ENCODE measurements around the gene DAW1.
"Not testable (repeated sequence)": the region's sequence is repeated elsewhere in the genome, so short reads cannot be mapped to it uniquely, and the experiment has no call there.

The DAW1 gene, protein sequence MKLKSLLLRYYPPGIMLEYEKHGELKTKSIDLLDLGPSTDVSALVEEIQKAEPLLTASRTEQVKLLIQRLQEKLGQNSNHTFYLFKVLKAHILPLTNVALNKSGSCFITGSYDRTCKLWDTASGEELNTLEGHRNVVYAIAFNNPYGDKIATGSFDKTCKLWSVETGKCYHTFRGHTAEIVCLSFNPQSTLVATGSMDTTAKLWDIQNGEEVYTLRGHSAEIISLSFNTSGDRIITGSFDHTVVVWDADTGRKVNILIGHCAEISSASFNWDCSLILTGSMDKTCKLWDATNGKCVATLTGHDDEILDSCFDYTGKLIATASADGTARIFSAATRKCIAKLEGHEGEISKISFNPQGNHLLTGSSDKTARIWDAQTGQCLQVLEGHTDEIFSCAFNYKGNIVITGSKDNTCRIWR

GRCh38 chr2:227871375-227871791 is at the start of gene DAW1:
DAW1 (plus strand) TSS chr2:227871631; CDS start chr2:227871690, 59 bp downstream.
- DNase-seq, result no peak

DNA sequence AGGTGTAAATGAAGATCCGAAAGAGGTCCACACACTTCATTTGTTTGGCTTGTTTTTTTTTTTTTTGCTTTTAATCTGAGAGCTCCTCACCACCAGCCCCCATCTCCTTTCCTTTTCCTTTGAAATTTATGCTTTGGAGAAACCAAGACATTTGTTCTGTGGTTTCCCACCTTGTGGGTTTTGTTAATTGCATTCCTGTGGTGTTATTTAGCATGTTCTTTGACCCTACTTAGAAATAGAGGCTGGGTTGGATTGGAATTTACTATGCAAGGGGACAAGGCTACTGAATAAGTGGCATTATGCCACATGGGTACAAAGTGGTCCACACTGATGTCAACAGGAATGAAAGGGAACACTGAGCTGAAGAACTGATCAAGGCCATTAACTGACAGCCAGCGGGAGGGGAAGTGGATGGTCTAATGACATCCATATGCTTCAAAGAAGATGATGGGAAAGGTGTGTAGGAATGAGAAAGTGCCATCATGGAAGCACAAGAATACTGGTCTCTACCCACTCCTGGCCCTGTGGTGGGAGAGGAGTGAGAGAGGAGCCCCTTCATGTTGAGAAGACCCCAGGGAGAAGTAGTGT is 48.9 kb upstream of the DAW1 start:
- DNase-seq, result no peak

DNA sequence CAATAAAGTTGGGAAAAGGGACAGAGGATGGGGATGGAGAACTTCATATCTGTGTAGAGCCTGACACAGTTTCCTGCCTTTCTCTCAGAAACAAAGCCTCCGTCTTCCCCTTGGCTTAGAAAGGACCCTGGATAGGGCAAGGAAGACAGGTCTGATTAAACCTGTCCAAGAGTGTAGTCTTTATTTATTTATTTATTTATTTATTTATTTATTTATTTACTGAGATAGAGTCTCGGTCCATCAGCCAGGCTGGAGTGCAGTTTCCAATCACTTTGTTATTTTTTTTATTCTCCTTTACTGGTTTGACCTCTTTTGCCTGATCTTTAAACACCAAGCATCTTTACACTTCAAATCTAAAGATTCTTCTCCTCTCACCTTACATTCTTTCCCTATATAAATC is 47.5 kb upstream of the DAW1 start:
- no peak for DNase-seq

DNA sequence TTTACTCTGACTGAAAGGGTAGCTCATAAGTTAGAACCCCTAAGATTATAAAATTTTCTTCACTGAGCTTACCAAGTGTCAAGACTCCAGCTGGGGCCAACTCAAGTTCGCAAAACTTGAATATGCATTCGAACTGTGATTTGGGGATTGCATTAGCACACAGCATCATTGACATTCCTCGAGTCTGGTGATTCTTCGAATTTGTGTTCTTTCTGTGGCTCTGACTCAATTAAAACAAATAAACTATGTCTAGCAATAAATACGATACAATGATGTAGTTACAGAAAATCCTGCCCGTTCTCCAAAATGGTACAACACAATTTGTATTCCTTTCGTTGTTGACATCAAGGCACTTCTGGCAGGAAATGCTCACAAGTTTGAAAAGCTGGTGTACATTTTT is 46.7 kb upstream of the DAW1 start:
- no peak for DNase-seq

DNA sequence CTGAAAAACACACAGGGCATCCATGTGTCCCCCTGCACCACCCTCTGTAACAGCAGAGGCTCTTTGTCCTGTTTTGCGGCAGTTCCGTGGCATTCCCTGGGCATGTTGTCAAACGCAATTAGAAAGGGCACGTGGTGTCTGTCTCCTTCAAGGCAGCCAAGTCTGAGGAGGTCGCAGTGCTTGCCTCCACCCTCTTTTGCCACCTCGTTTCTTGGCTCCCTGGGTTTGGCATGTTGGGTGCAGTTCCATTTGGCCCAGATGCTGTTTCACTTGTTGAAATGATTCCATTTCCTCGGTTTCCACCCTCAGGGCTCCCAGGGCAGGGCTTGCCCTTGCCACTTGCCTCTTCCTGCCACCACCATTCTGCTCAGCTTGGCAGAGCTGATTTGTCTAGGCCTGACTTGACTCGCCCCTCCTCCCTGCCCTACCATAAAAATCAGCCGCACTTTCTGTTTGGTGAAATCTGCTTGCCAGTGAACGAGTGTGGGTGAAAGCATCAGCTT is 45.4 kb upstream of the DAW1 start:
- no peak for DNase-seq

DNA sequence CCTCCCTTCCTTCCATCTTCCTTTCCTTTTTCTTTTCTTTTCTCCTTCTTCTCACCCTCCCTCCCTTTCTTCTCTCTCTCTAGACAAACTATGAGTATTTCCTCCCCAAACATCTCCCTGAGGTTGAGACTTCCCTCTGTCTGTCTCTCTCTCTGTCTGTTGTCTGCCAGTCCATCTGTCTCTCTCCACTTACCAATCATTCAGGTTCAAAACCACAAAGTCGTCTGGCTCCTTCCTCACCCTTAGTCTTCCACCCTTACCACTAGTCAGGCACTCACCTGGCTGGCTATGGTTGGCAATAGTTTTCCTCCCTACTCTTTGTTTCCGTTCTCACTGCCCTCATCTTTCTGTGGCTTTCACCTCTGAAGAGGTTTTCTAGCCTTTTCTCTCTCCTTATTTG is 44.9 kb upstream of the DAW1 start:
- DNase-seq, result no peak

DNA sequence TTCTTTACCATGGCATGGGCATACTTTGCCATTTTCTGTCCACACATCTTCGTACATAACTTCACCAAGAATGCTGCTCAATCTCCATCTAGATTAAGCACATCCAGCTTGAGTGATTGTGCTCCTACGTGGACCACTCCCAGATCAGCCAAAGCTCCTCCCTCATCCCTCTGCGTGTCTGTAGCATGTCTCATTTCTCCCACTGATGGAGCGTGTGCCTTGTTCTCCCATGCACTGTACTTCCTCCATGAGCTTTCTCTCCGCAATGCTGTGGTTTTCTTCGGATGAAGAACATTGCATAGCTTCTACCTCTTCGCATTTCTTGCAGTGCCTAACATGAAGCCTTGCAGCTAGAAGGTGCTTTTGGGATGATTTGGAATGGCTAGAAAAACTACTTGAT is 44.3 kb upstream of the DAW1 start:
- DNase-seq, result no peak

GRCh38 chr2:227828477-227828912 is 42.9 kb upstream of the DAW1 start:
- DNase-seq, result no peak

- no peak for DNase-seq
Measured at GRCh38 chr2:227829337-227829736, 42.1 kb upstream of the DAW1 start.

DNA sequence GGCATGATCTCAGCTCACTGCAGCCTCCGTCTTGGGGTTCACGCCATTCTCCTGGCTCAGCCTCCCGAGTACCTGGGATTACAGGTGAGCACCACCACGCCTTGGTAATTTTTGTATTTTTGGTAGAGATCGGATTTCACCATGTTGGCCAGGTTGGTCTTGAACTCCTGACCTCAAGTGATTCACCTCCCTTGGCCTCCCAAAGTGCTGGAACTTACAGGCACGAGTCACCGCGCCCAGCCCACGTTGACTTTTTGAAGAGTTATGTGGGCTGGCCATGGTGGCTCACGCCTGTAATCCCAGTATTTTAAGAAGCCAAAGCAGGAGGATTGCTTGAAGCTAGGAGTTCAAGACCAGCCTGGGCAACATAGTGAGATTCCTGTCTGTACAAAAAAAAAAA is 37.0 kb upstream of the DAW1 start:
- no peak for DNase-seq

- no peak for DNase-seq
Measured at GRCh38 chr2:227834916-227835650, 36.3 kb upstream of the DAW1 start.

DNA sequence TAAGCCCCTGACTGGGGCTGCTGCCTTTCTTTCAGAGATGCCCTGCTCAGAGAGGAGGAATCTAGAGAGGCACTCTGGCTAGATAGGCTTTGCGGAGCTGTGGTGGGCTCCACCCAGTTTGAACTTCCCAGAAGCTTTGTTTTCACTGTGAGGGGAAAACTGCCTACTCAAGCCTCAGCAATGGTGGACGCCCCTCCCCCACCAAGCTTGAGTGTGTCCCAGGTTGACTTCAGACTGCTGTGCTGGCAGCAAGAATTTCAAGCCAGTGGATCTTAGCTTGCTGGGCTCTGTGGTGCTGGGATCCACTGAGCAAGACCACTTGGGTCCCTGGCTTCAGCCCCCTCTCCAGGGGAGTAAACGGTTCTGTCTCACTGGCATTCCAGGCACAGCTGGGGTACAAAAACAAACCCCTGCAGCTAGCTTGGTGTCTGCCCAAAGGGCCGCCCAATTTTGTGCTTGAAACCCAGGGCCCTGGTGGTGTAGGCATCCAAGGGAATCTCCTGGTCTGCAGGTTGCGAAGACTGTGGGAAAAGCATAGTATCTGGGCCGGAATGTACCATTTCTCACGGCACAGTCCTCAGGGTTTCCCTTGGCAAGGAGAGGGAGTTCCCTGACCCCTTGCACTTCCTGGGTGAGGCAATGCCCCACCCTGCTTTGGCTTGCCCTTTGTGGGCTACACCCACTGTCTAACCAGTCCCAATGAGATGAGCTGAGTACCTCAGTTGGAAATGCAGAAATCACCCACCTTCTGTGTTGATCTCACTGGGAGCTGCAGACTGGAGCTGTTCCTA is 31.9 kb upstream of the DAW1 start:
- DNase-seq, result not testable (repeated sequence)

- no peak for DNase-seq
Measured at GRCh38 chr2:227846831-227847230, 24.6 kb upstream of the DAW1 start.

DNA sequence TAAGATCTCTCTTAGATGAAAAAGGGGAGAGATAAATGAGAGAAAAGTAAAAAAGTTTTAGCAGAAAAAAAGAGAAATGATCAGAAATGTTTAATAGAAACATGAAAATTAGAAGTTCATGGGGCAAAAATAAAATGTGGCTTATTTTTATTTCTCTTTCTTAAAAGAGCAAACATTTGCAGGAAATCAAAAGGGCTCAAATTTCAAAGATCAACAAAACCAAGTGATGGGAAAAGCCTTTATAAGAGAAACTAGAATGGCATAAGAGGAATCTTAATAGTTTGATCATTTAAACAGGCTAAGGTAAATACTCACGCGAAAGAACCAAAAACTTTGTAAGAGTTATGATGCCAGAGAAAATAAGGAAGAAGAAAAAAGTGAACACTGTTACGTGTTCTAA is 23.3 kb upstream of the DAW1 start:
- DNase-seq, result no peak

DNA sequence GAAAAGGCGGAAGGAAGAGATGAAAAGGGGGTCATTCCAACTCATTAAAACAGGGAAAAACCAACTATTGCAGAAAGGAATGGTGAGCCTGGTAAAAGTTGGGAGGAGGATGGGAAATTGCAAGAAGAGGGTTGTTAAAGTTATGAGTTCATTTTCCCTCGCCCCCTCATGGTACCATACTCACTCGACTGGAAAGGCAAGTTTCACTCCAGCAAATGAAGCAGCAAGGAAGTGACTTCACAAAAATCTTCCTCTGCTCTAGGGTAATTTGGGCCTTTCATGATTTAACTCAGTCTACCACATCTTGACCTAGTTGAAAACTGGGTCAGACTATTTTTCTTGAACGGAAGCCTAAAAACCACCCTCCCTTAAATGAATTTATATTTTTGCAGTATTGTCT is 22.8 kb upstream of the DAW1 start:
- no peak for DNase-seq

DNA sequence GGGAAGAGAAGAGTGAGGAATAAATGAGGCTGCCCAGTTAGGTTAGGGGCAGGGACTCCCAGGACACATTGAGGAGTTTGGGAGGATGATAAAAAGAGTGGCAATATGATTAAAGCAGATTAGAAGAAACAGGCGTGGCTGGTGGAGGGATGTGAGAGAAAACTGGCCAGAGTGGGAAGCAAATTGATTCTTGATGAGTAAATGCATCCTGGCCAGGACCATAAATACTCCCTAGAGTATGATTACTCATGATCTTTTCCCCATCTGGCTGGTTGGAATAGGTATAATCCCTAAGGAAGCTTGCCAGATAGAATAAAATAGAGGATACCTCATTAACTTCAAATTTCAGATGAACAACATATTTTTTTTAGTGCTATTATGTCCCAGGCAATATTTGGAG is 21.5 kb upstream of the DAW1 start:
- no peak for DNase-seq

DNA sequence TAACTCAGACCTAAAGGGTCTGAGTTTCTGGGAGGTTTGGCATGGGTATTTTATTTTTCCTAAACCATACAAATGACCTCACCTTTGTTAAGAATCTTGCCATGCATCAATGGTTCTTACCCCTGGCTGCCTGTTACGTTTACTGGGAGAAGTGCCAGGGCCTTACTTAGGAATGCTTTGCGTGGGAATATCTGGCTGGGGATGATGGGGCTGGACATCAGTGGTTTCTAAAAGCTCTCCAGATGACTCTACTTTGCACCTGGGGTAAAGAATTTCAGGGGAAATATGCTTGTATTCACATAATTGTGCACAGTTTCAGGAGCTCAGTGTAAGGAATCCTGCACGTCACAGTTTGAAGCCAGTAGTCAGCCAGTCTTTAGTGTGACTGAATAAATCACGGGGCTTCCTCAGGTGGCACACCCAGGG is 18.2 kb upstream of the DAW1 start:
- DNase-seq, result no peak

DNA sequence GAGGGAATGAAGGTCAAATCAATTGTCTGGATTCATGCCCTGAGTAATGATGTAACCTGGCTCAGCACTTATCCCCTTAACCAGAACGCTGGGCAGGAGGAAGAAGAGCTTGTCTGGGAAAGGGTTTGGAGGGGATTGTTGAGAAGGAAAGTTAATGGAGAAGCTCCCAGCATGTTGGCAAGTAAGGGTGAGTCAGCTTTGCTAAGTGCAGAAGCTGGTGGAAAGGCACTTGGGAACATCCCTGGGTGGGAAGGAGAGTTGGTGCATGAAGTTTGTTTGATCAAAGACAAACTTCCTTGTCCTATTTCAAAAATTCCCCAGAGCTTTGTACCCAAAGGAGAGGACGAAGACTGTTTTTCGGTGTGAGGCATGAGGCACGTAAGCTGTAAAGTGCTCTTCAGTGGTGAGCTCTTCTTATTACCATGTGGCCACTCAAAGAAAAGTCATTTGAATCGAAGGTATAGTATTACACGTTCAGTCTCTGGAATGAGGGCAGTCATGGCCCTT is 17.6 kb upstream of the DAW1 start:
- no peak for DNase-seq

DNA sequence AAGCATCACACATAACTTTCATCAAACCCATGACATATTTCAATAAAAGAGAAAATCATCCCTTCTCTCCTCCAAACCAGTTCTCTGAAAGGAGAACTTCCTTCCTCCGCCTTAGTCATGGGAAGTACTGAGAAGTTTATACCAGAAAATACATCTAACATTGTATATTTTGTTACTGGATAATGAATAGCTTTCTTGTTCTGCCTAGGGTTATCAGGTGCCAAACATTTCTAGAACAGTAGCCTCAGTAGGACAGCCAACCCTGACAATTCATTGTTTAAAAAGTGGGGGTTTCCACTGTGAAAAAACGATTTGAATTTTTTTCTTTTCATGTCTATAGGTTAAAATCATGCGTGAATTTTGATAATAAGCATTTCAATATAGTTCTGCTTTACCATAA is 16.0 kb upstream of the DAW1 start:
- no peak for DNase-seq

GRCh38 chr2:227856697-227857096 is 14.7 kb upstream of the DAW1 start:
- no peak for DNase-seq

GRCh38 chr2:227860221-227860641 is 11.2 kb upstream of the DAW1 start:
- no peak for DNase-seq

GRCh38 chr2:227861011-227861410 is 10.4 kb upstream of the DAW1 start:
- no peak for DNase-seq
